ENCODE data around the gene MTUS2.
"Not testable (repeated sequence)": the region's sequence is repeated elsewhere in the genome, so short reads cannot be mapped to it uniquely, and the experiment has no call there.

Gene MTUS2

GRCh38 chr13:28958018-28958417 is 137.9 kb downstream of the MTUS2 start:
- no peak for DNase-seq (ENCODE audit: low read depth in 2 of 2)

- no peak for DNase-seq (ENCODE audit: low read depth in 2 of 2)
Measured at GRCh38 chr13:28958441-28958840, 138.3 kb downstream of the MTUS2 start.

- DNase-seq (ENCODE audit: low read depth in 2 of 2), result no peak
Measured at GRCh38 chr13:28964052-28964451, 143.9 kb downstream of the MTUS2 start.

- DNase-seq (ENCODE audit: low read depth in 2 of 2), result no peak
Measured at GRCh38 chr13:28964803-28965202, 144.7 kb downstream of the MTUS2 start.

GRCh38 chr13:28967029-28967915 is 147.1 kb downstream of the MTUS2 start:
- no peak for DNase-seq (ENCODE audit: low read depth in 2 of 2)

- no peak for DNase-seq (ENCODE audit: low read depth in 2 of 2)
Measured at GRCh38 chr13:28976195-28976594, 156.1 kb downstream of the MTUS2 start.

- no peak for DNase-seq (ENCODE audit: low read depth in 2 of 2)
Measured at GRCh38 chr13:28976636-28977035, 156.5 kb downstream of the MTUS2 start.

- no peak for DNase-seq (ENCODE audit: low read depth in 2 of 2)
Measured at GRCh38 chr13:28978574-28978973, 158.4 kb downstream of the MTUS2 start.

GRCh38 chr13:28981530-28981929 is 161.4 kb downstream of the MTUS2 start:
- DNase-seq (ENCODE audit: low read depth in 2 of 2), result no peak

GRCh38 chr13:28983641-28984040 is 163.5 kb downstream of the MTUS2 start:
- DNase-seq (ENCODE audit: low read depth in 2 of 2), result no peak

GRCh38 chr13:28984326-28984725 is 164.2 kb downstream of the MTUS2 start:
- DNase-seq (ENCODE audit: low read depth in 2 of 2), result no peak

GRCh38 chr13:28984825-28985224 is 164.7 kb downstream of the MTUS2 start:
- no peak for DNase-seq (ENCODE audit: low read depth in 2 of 2)

- not testable (repeated sequence) for DNase-seq (ENCODE audit: low read depth in 2 of 2)
Measured at GRCh38 chr13:28990378-28990777, 170.2 kb downstream of the MTUS2 start.

GRCh38 chr13:28991764-28992163 is 171.6 kb downstream of the MTUS2 start:
- no peak for DNase-seq (ENCODE audit: low read depth in 2 of 2)

- no peak for DNase-seq (ENCODE audit: low read depth in 2 of 2)
Measured at GRCh38 chr13:29000826-29001225, 180.7 kb downstream of the MTUS2 start.

- DNase-seq (ENCODE audit: low read depth in 2 of 2), result no peak
Measured at GRCh38 chr13:29005035-29005762, 185.1 kb downstream of the MTUS2 start.

- no peak for DNase-seq (ENCODE audit: low read depth in 2 of 2)
Measured at GRCh38 chr13:29005763-29006120, 185.6 kb downstream of the MTUS2 start.

GRCh38 chr13:29006359-29006850 is 186.3 kb downstream of the MTUS2 start:
- DNase-seq (ENCODE audit: low read depth in 2 of 2), result no peak

- no peak for DNase-seq (ENCODE audit: low read depth in 2 of 2)
Measured at GRCh38 chr13:29008296-29008695, 188.2 kb downstream of the MTUS2 start.

- no peak for DNase-seq (ENCODE audit: low read depth in 2 of 2)
Measured at GRCh38 chr13:29020314-29020713, 200.2 kb downstream of the MTUS2 start.

GRCh38 chr13:29021311-29021710 is 201.2 kb downstream of the MTUS2 start:
- DNase-seq (ENCODE audit: low read depth in 2 of 2), result no peak

- no peak for DNase-seq (ENCODE audit: low read depth in 2 of 2)
Measured at GRCh38 chr13:29021717-29022116, 201.6 kb downstream of the MTUS2 start.

GRCh38 chr13:29022410-29022809 is 202.3 kb downstream of the MTUS2 start:
- no peak for DNase-seq (ENCODE audit: low read depth in 2 of 2)
